Stimulated activated CD4-positive, alpha-beta T cell treated with anti-CD3 and anti-CD28 coated beads, Interleukin-4, amount 100 ng/mL, for 24 hours (primary cell): ENCODE measurements around the gene OPTN.
A peak's percentile ranks its signal among the peaks of the same experiment; 100 is the strongest.
"Not testable (repeated sequence)": the region's sequence is repeated elsewhere in the genome, so short reads cannot be mapped to it uniquely, and the experiment has no call there.

ENCODE experiments used
- DNase-seq: peaks from one replicate; pipeline ENCODE4 v3.0.0-alpha.2; 2020

OPTN gene

DNA sequence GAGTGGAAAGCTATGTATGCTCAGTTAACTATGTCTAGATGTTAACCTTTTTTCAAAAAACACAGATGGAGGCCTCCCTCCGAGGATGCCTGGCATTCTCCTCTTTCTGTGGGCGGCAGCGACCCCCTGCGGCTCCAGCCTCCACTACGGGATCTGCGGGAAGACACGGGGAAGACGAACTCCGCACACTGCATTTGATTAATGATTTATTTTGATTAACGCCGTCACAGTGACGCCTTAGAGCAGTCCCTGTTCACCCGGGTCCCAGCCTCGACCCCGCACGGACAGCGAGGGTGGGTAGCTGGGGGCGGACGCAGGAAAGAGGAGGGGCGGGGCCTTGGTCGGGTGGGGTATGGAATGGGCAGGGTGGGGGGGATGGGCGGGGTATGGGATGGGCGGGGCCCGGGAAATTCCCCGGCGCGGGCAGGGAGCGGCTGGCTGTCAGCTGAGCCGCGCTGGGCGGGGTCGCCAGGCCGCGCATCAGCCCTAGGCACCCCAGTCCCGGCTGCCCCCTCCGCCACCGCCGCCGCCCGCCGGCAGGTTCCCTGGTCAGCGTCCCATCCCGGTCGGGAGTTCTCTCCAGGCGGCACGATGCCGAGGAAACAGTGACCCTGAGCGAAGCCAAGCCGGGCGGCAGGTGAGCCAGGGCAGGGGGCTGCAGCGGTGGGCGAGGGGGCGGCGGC, at the start of gene OPTN:
OPTN (plus strand) TSS at position 498 of the 683 bp plus-strand sequence. CDS start 8,960 bp downstream, outside the sequence.
- peak; percentile 75 for DNase-seq

DNA sequence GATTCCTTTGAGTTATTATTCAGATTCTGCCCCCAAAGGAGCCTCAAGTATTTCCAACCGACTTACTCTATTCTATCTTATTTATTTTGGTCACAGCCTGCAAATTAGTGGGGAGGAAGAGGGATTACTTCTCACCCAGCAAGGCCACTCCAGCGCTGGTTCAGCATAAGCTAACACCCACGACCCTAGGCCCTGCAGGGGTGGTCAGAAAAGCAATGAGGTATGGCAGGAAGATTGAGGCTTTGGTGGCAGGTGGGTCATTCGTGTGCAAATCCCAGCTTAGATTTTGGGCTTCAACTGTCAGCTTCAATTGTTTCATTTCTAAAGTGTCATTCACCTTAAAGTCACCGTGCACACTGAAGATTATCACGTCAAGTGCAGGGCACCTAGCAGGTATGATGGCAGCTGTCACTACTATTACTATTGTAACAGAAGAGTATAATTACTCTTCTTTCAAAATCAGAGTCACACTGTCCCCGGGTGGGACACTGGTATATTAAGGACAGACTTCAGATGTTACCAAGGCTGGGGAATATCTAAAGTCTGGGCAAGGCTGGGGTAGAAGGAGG, 48.8 kb upstream of the OPTN start:
- DNase-seq, result no peak

DNA sequence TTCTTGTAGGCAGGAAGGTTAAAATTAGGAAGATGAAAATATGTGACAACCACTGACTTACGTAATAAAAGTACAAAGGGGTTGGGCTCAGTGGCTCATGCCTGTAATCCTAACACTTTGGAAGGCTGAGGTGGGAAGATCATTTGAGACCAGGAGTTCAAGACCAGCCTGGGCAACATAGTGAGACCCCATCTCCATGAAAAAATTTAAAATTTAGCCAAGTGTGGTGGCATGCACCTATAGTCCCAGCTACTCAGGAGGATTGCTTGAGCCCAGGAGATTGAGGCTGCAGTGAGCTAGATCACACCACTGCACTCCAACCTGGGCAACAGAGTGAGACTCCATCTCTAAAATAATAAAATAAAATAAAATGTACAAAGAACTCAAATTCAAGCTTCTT, 46.8 kb upstream of the OPTN start:
- not testable (repeated sequence) for DNase-seq

- no peak for DNase-seq
These were observed 46.0 kb upstream of the OPTN start for GRCh38 chr10:13053794-13054462.

- DNase-seq, result no peak
These were observed 45.1 kb upstream of the OPTN start for GRCh38 chr10:13054844-13055243.

DNA sequence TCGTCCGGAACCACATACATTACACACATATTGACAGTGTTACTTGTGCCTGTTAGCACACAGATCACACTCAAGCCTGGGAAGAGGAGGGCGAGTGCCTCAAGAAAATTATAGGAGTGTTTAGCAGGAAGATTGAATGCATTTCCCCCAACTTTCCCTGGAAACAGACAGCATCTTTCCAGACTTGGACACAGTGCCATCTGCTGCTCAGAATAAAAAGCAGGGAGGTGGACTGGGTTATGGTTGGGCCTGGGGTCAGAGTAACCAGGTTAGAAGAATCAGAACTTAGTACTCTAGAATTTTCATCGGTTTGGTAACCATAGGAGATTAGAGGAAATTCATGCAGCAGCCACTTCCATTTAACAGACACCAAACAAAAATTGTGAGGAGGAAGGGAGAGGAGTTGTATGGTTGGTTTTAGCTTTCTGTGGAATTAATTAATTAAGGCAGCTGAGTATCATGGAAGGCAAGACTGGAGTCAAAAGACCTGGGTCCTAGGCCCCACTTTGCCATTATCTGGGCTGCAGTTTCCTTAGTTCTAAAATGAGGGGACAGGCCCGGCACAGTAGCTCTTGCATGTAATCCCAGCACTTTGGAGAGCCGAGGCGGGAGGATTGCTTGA, 43.4 kb upstream of the OPTN start:
- DNase-seq, result no peak

DNA sequence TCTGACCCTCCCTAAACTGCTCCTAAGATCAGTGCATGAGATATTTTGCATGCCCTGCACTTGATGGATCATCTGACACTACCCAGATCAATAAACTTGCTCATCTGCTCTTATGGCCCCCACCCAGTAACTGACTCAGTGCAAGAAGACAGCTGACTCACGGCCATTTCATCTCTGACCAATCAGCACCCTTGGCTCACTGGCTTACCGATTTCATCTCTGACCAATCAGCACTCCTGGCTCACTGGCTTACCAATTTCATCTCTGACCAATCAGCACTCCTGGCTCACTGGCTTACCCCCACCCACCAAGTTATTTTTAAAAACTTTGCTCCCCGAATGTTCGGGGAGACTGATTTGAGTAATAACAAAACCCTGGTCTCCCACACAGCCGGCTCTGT, 37.2 kb upstream of the OPTN start:
- DNase-seq, result peak; percentile 6

GRCh38 chr10:13066527-13066926, 33.4 kb upstream of the OPTN start:
- DNase-seq, result no peak

GRCh38 chr10:13067431-13067830, 32.5 kb upstream of the OPTN start:
- no peak for DNase-seq

DNA sequence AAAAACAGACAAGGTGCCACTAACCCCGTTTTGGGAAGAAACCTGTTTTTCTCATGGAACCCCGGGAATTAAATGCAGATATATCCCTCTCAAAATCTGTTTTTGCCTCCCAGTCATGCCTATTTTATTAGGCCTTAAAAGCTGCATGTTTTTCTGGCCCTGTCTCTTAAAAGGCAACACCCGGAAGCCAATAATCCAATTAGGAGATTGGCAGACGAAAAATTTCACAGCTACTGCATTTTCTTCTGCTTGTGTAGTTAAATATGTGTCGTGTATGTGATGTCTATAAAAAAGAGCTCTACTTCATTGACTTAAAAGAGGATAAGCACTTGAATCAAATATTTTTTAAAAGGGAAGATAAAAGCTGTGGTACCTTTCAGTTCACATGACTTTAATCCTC, 31.9 kb upstream of the OPTN start:
- no peak for DNase-seq

- no peak for DNase-seq
These were observed 31.5 kb upstream of the OPTN start for GRCh38 chr10:13068484-13068883.

DNA sequence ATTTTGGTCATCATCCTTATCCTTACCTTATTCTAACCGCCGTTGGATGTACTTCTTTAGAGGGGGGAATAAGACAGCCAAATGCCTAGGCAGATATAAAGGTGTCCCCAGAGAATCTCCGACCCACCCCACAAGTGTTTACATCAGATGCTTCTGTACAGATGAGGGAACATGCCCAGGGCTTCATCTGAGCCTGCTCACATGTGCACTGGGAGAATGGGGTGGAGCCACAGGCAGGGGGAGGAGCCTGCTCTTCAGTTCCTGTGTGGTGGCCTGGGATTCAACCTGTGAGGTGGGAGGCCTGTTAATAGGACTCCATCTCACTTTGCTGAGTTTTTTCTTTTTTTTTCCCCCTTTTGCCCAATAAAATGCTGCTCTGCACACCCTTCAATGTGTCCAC, 27.6 kb upstream of the OPTN start:
- DNase-seq, result no peak

DNA sequence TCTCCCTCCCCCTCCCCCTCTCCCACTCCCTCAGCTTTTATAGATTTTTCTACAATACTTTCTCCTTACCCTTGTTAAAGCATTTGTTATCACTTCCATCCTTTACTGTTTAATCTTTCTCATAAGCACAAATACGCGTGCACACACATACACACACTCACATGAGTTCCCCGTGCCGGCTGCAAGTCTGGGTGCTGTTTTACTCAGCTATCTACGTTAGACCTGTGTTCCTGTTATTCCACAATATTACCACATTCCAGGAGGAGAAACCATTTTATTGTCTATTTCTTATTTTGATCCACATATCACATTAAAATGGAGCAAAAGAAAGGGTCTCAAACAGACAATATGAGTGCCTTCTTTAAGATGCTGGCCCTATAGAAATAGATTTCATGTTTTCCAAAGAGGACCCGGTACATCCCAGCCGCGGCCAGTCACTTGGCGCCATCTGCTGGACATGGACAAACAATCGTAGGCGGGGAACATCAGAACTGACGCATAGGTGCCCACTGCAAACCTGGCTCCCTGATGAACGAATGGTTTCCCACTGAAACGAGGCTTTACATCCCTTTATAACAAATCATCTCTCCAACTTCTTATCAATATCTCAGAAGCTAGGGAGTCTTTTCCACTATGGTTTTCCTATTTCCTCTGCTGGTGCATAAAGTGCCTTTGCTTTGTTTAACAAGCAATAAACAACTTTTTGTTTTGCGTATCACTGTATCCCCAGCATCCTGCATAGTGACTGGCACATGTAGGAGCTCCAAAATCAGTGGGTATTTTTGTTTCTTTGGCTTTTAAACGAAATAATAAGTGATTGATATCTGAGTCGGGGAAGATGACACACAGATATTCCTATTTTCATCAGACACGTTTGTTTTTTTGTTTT, 25.2 kb upstream of the OPTN start:
- peak; percentile 57 for DNase-seq

GRCh38 chr10:13078912-13079775, 20.8 kb upstream of the OPTN start:
- no peak for DNase-seq

DNA sequence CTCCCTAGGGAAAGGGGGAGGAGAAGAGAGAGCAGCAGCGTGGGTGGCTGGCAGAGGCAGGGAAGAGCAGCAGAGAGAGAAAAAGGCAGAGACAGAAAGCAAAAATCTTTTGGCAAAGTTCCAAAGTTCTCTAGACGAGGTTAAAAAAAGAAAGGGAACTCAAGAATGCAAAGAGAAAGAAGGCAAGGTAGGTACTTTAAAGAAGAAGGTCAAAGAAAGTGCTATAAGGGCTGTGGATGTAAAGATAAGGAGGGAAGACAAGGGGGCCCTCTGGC, 20.2 kb upstream of the OPTN start:
- no peak for DNase-seq

DNA sequence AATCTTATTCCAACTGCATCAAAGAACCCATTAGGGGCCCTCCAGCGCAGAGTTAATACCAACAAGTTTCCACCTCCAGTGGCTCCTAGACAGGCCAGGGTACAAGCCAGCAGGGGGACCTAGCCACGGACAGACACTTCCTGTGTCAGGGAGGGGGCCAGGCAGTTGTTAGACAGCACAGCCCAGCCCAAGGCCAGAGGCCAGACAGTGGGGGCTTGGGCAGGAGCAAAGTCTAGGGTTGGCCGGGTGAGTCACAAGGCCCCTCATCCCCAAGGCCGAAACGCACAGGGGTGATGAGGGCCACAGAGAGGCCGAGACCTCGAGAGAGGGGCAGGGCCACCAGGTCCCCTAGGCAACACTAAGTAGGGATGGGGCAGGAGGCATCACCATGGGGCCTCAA, 19.3 kb upstream of the OPTN start:
- DNase-seq, result no peak

- not testable (repeated sequence) for DNase-seq
These were observed 16.3 kb upstream of the OPTN start for GRCh38 chr10:13083700-13084099.

GRCh38 chr10:13086056-13086455, 13.9 kb upstream of the OPTN start:
- no peak for DNase-seq

DNA sequence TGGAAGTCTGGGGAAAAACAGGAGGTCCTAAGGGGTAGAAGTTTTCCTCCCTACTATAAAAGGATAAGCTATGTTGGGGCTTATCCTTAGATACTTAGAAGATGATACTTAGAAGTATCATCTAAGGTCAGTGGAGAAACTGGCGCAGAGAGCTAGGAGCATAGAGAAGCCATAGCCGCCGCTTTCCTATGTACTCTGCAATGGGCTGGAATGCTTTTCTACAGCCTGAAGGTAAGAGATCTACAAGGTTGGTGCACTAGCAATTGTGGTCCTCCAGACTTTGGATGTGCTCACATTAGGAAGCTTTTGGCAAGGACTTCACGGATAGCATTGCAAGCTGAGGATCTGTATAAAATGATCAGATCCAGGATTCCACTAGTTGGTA, 12.4 kb upstream of the OPTN start:
- no peak for DNase-seq

DNA sequence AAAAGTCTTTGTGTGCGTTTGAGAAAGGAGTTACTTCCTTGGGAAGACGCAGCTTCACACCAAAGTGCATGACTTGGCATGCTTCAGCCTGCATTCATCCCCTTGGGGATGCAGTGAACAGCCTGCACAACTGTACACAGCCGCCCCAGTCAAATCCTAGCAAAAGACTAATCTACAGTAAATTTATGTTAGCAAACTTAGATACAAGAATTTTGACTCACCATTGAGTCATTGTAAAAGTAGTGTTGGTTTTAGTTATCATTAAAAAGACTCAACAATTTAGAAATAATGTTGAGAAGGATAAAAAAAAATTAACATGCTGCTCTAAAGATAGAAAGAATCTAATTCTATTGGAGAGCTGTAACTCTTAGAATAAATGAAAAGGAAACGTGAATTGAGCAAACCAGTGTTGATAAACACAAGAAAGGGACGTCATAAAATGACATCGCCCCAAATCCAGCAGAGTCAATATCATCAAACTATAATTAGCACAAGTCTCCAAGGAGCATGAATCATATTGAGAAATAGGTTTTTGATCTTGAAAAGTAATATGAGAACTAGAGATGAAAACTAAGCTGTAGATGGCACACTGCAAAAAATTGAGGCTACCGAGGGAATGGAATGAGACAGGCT, 11.9 kb upstream of the OPTN start:
- DNase-seq, result no peak

GRCh38 chr10:13089345-13089744, 10.6 kb upstream of the OPTN start:
- no peak for DNase-seq

GRCh38 chr10:13090289-13090688, 9.7 kb upstream of the OPTN start:
- DNase-seq, result no peak
